Sigmoid colon (tissue), 7 donors: ENCODE data around the gene NDUFAF2. TPM values are rescaled to one million over a fixed set of nuclear protein-coding genes. Genes with fewer than 3 reads are reported as not detected.

Source experiments
- DNase-seq: peaks from one replicate; pipeline ENCODE4 v3.0.0-alpha.2; 2019
- H3K27ac ChIP-seq, 4 donors: fragments of 200-600 bp; sonication (generic); one replicate each; pipeline ENCODE4 v1.5.1; 2016 to 2019; ENCODE audit warnings: mild to moderate bottlenecking in 1 of 4
- H3K27me3 ChIP-seq, 3 donors: fragments of 200-600 bp; sonication (generic); one replicate each; pipeline ENCODE4 v1.5.1; 2019; ENCODE audit warnings: mild to moderate bottlenecking in 1 of 3
- H3K36me3 ChIP-seq, 4 donors: fragments of 200-600 bp; sonication (generic); one replicate each; pipeline ENCODE4 v1.5.1; 2016 to 2019
- H3K4me1 ChIP-seq, 4 donors: fragments of 200-600 bp; sonication (generic); one replicate each; pipeline ENCODE4 v1.5.1; 2017 to 2019
- H3K4me3 ChIP-seq, 4 donors: fragments of 200-600 bp; sonication (generic); one replicate each; pipeline ENCODE4 v1.5.1; 2017 to 2019; ENCODE audit warnings: mild to moderate bottlenecking in 2 of 4, moderate library complexity in 1 of 4
- H3K9me3 ChIP-seq, 4 donors: fragments of 200-600 bp in 3 of 4; sonication (generic) in 3 of 4; one replicate each; pipeline versions ENCODE4 v1.5.1 to v1.6.1; 2013 to 2019
- CTCF ChIP-seq, 4 experiments: fragments of 450-650 bp in 3 of 4; fragments of 200-600 bp in 1 of 4; IDR thresholded peaks; one replicate each; pipeline ENCODE4 v1.5.1; 2016 to 2019; ENCODE audit warnings: antibody characterized with exemption in 4 of 4, mild to moderate bottlenecking in 3 of 4, moderate library complexity in 2 of 4
- EP300 ChIP-seq, 4 donors: sonication (generic); formaldehyde crosslinking; IDR thresholded peaks; one replicate each; pipeline ENCODE4 v1.6.1; 2017; ENCODE audit warnings: antibody characterized with exemption in 4 of 4
- POLR2A ChIP-seq, 2 donors: fragments of 450-650 bp; IDR thresholded peaks; one replicate each; pipeline ENCODE4 v1.6.1; 2016; ENCODE audit warnings: antibody characterized with exemption in 2 of 2, mild to moderate bottlenecking in 2 of 2, moderate library complexity in 2 of 2
- POLR2AphosphoS5 ChIP-seq, 4 donors: sonication (generic); formaldehyde crosslinking; IDR thresholded peaks; one replicate each; pipeline ENCODE4 v1.6.1; 2017; ENCODE audit warnings: antibody characterized with exemption in 4 of 4
- WGBS, 2 donors: extraction: QIAGEN DNeasy Blood & Tissue Kit; methylation state at CpG; one replicate each; pipeline ENCODE4 v1.1.7; 2013; 5-methylcytosine and 5-hydroxymethylcytosine counted together
- intact Hi-C: fragments of 100-400 bp; cut with DNase I; formaldehyde crosslinking; loops from one replicate; pipeline ENCODE4 v1.15.1; 2023
- polyA plus RNA-seq, 3 donors: library from polyadenylated mRNA; stranded (reverse); fragments of 200-250 nt; gene quantifications; one replicate each; pipeline ENCODE4 v1.2.3, GENCODE V29; 2013
- total RNA-seq, 4 donors: library from RNA; depleted of rRNA; stranded (reverse); fragments of >200 nt; gene quantifications; one replicate each; pipeline ENCODE4 v1.1.0, GENCODE V29; 2016
- donor health status: healthy with polysubstance abuse.
- donor health status: Bipolar disorder and iron deficiency.
- donor health status: healthy.

Gene NDUFAF2
- total and polyA plus RNA-seq, 7 donors: 33.5 to 48.6 (median 41.5) TPM

GRCh38 chr5:61098251-61098995, 153.4 kb downstream of the NDUFAF2 start:
- WGBS, 2 donors: 89 to 91% methylated on average over 1 of the region's 1 CpG

GRCh38 chr5:61100437-61100836, 155.4 kb downstream of the NDUFAF2 start:
- intact Hi-C loops: no loop called here
- H3K36me3 ChIP-seq: no peaks in the 10 kb centered on the region
- WGBS, 2 donors: 81 to 92% methylated on average over 4 of the region's 4 CpGs

More at GRCh38 chr5:61098251-61098995, 153.4 kb downstream of the NDUFAF2 start:
- no peak for TF ChIP-seq POLR2A (IDR thresholded peaks at IDR 0.05)
- TF ChIP-seq POLR2AphosphoS5 (IDR thresholded peaks at IDR 0.05): no peak
- no peaks in the 10 kb centered on the region for H3K4me1 ChIP-seq
- H3K36me3 ChIP-seq: no peaks in the 10 kb centered on the region
- intact Hi-C loops: no loop called here
- H3K4me3 ChIP-seq: no peak overlapping the region
- H3K27ac ChIP-seq: no peak overlapping the region
- H3K9me3 ChIP-seq: no peaks in the 10 kb centered on the region
- H3K27me3 ChIP-seq: no peaks in the 10 kb centered on the region
- DNase-seq: no peak

GRCh38 chr5:61114441-61114840, 169.4 kb downstream of the NDUFAF2 start:
- Histone ChIP-seq H3K4me3 (no peak overlapping the region), H3K27me3 (no peaks in the 10 kb centered on the region), H3K27ac (no peak overlapping the region), H3K4me1 (no peaks in the 10 kb centered on the region), H3K36me3 (no peaks in the 10 kb centered on the region), H3K9me3 (no peaks in the 10 kb centered on the region)
- no peak for DNase-seq
- WGBS, 2 donors: 95 to 97% methylated on average over 1 of the region's 1 CpG
- TF ChIP-seq POLR2AphosphoS5 (IDR thresholded peaks at IDR 0.05): no peak
- TF ChIP-seq CTCF (IDR thresholded peaks at IDR 0.05): no peak
- TF ChIP-seq EP300 (IDR thresholded peaks at IDR 0.05): no peak
- no peak for TF ChIP-seq POLR2A (IDR thresholded peaks at IDR 0.05)
- intact Hi-C loops: no loop called here

More at GRCh38 chr5:61100437-61100836, 155.4 kb downstream of the NDUFAF2 start:
- Histone ChIP-seq H3K9me3 (no peaks in the 10 kb centered on the region), H3K27me3 (no peaks in the 10 kb centered on the region), H3K27ac (no peak overlapping the region), H3K4me3 (no peak overlapping the region), H3K4me1 (no peaks in the 10 kb centered on the region)
- DNase-seq: no peak
- TF ChIP-seq POLR2A (IDR thresholded peaks at IDR 0.05) (no peak), EP300 (IDR thresholded peaks at IDR 0.05) (no peak), POLR2AphosphoS5 (IDR thresholded peaks at IDR 0.05) (no peak), CTCF (IDR thresholded peaks at IDR 0.05) (no peak)

- 93 to 94% methylated on average over 3 of the region's 3 CpGs for WGBS, 2 donors
Observed at GRCh38 chr5:61115968-61116367, 171.0 kb downstream of the NDUFAF2 start.

More at GRCh38 chr5:61115968-61116367, 171.0 kb downstream of the NDUFAF2 start:
- intact Hi-C loops: no loop called here
- Histone ChIP-seq H3K36me3 (no peaks in the 10 kb centered on the region), H3K27ac (no peak overlapping the region), H3K4me1 (no peaks in the 10 kb centered on the region), H3K4me3 (no peak overlapping the region), H3K27me3 (no peaks in the 10 kb centered on the region), H3K9me3 (no peaks in the 10 kb centered on the region)
- TF ChIP-seq CTCF (IDR thresholded peaks at IDR 0.05): no peak
- no peak for TF ChIP-seq POLR2AphosphoS5 (IDR thresholded peaks at IDR 0.05)
- no peak for TF ChIP-seq EP300 (IDR thresholded peaks at IDR 0.05)
- TF ChIP-seq POLR2A (IDR thresholded peaks at IDR 0.05): no peak
- DNase-seq: no peak
